ENCODE measurements around the gene VSTM1. TPM values are rescaled to one million over a fixed set of nuclear protein-coding genes. Genes with fewer than 3 reads are reported as not detected.
"Not testable (repeated sequence)": the region's sequence is repeated elsewhere in the genome, so short reads cannot be mapped to it uniquely, and the experiment has no call there.

VSTM1 gene
- total RNA-seq, 1 experiment from 2014 or later, result not detected

GRCh38 chr19:54041969-54042606 is 21.6 kb downstream of the VSTM1 start:
- Mint-ChIP-seq H3K36me3 (no peaks in the 10 kb centered on the region), H3K4me1 (peaks cover 28% of the 10 kb centered on the region), H3K4me3 (no peak overlapping the region), H3K27ac (0 out of 2 replicates have a peak overlapping the region, but pooled peaks have one; percentile 28), H3K27me3 (ENCODE audit: low read depth) (peaks cover 21% of the 10 kb centered on the region), H3K9me3 (peaks cover 5% of the 10 kb centered on the region)
- ChIA-PET POLR2A (interaction anchor here (0.6 kb wide), 1 partner anchor 17 kb away, joined by 4 read pairs; no protein-coding TSS in a partner anchor), CTCF (interaction anchor here (0.6 to 4.3 kb wide), 10 partner anchors 10 to 249 kb away, joined by 3 to 21 read pairs (median 4); partner anchors contain the start of gene NDUFA3)
- ATAC-seq, result no peak
- DNase-seq (ENCODE audit: low spot score), result no peak
- no peak for TF ChIP-seq NFATC4 (CRISPR knock-in tag; IDR thresholded peaks at IDR 0.05)

GRCh38 chr19:54040003-54040402 is 23.7 kb downstream of the VSTM1 start:
- POLR2A ChIA-PET, result no interaction called here

GRCh38 chr19:54036542-54036941 is 27.2 kb downstream of the VSTM1 start:
- H3K4me3 Mint-ChIP-seq; H3K36me3 Mint-ChIP-seq; H3K9me3 Mint-ChIP-seq; H3K27me3 Mint-ChIP-seq (ENCODE audit: low read depth); DNase-seq (ENCODE audit: low spot score); POLR2A ChIA-PET; ATAC-seq: not testable (repeated sequence)
- CTCF ChIA-PET, result interaction anchor here (1.0 to 2.8 kb wide), 5 partner anchors 13 to 244 kb away, joined by 3 to 16 read pairs (median 9); no protein-coding TSS in a partner anchor
- Mint-ChIP-seq H3K27ac (peak overlapping the region; percentile 95), H3K4me1 (peaks cover 50% of the 10 kb centered on the region)

More at GRCh38 chr19:54040003-54040402, 23.7 kb downstream of the VSTM1 start:
- no peak overlapping the region for H3K4me3 Mint-ChIP-seq
- CTCF ChIA-PET, result interaction anchor here (0.7 to 4.3 kb wide), 4 partner anchors 8 to 231 kb away, joined by 4 to 21 read pairs (median 4); no protein-coding TSS in a partner anchor
- no peaks in the 10 kb centered on the region for H3K36me3 Mint-ChIP-seq
- no peak for ATAC-seq
- H3K4me1 Mint-ChIP-seq, result peaks cover 44% of the 10 kb centered on the region
- H3K27me3 Mint-ChIP-seq (ENCODE audit: low read depth), result peaks cover 10% of the 10 kb centered on the region
- peaks cover 5% of the 10 kb centered on the region for H3K9me3 Mint-ChIP-seq
- no peak for DNase-seq (ENCODE audit: low spot score)
- TF ChIP-seq IRF1 (CRISPR knock-in tag; IDR thresholded peaks at IDR 0.05) (no peak), ZSCAN18 (CRISPR knock-in tag; IDR thresholded peaks at IDR 0.05) (no peak), HMGA2 (CRISPR knock-in tag; IDR thresholded peaks at IDR 0.05) (no peak), ZNF532 (CRISPR knock-in tag; IDR thresholded peaks at IDR 0.05; ENCODE audit: borderline replicate concordance) (no peak), ZNF425 (CRISPR knock-in tag; conservative IDR thresholded peaks at IDR 0.05) (no peak), JAZF1 (CRISPR knock-in tag; IDR thresholded peaks at IDR 0.05) (no peak), ZNF232 (CRISPR knock-in tag; IDR thresholded peaks at IDR 0.05) (no peak)
- H3K27ac Mint-ChIP-seq, result peak overlapping the region; percentile 18
